CD4-positive, alpha-beta T cell treated with Interleukin-12 subunit alpha and Interleukin-12 subunit beta, for 1 hour (primary cell): ENCODE measurements around the gene DRICH1.
"Not testable (repeated sequence)": the region's sequence is repeated elsewhere in the genome, so short reads cannot be mapped to it uniquely, and the experiment has no call there.

ENCODE experiments used
- DNase-seq: peaks from one replicate; pipeline ENCODE4 v3.0.0-alpha.2; 2020

Gene DRICH1, protein sequence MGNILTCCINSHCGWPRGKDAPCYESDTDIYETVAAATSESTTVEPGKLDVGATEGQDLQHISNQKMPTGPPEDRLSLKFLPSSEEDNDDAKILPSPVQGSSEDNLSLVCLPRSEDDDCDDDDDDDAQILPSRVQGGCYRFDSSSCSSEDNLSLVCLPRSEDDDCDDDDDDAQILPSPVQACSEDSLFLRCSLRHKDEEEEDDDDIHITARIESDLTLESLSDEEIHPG

DNA sequence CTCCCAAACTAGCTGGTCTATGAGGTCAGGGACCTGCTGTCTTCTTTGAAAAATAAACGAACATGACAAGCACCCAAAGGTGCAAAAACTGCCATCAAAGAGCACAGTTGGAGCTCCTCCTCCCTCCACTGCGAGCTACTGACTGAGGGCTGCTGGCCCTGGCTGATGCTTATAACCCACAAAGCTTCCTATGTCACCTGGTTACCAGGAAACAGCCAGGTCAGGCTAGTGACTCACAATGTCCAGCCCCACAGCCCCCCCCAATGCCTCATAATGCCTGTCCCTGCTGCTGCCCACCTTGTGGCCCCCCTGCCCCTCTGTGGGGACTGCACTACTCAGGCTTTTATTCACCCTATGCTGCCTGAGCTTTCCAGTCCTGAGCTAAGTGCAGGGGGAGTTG lies at the start of gene DRICH1:
Gene DRICH1, minus strand, starts transcription at position 144 of the 400 bp plus-strand sequence. CDS start 298 bp downstream, outside the sequence.
- DNase-seq: no peak

DNA sequence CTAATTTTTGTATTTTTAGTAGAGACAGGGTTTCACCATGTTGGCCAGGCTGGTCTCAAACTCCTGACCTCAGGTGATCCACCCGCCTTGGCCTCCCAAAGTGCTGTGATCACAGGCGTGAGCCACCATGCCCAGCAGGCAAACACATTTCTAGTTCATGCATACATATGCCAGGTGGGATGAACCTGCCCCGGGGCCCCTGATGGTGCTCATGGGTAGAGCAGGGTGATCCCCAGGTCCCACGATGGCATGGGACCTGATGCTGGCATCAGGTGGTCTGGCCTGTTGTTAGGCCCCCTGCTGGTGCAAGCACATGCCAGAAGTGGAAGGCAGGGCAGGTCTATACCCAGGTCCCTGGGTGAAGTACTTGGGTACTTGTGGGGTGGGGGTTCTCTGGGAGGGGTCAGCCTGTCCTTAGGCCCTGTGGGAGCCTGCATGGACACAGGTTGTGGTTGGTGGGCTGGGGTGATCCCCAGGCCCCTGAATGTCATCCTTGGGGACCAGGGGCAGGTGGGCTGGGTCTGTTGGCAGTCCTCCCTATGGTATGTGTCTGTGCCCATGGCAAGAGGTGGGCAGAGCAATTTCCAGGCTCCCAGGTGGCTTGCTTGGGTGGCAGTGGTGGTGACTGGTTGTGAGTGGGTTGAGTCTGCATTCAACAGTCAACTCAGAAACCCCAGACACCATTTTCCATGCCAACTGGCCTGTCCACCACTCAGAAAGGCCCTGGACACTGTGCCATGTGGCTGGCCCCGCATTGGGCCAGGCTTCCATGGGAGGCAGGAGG lies 49.1 kb upstream of the DRICH1 start:
- DNase-seq: no peak

DNA sequence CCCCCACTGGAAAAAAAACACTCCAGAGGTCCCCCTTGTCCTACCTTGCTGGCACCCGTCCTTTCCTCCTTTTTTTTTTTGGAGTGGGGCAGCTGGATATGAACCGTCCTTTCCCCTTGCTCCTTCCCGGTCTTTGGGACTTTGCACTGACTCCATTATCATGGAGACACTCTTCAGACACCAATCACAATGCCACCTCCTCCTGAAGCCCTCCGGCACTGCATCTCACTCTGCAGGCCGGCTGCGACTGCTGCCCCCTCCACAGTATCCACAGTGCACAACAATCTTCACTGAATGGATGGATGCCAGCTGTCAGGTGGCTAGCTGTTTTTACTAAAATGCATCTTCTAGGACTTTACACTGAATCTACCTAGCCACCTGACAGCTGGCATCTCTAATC lies 46.0 kb upstream of the DRICH1 start:
- no peak for DNase-seq

DNA sequence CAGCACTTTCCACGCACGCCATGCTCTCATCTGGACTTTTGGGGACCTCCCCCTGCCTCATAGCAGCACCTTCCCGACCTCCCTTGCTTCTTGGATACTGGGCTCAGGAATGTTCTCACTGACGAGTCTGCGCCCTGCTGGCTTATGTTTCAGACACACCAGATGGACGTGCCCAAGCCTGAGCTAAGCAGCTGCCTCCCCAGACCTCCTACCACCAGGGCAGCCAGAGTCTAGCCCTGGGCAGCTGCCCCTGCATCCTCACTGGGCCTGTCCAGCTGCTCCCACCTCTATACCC lies 45.5 kb upstream of the DRICH1 start:
- no peak for DNase-seq

DNA sequence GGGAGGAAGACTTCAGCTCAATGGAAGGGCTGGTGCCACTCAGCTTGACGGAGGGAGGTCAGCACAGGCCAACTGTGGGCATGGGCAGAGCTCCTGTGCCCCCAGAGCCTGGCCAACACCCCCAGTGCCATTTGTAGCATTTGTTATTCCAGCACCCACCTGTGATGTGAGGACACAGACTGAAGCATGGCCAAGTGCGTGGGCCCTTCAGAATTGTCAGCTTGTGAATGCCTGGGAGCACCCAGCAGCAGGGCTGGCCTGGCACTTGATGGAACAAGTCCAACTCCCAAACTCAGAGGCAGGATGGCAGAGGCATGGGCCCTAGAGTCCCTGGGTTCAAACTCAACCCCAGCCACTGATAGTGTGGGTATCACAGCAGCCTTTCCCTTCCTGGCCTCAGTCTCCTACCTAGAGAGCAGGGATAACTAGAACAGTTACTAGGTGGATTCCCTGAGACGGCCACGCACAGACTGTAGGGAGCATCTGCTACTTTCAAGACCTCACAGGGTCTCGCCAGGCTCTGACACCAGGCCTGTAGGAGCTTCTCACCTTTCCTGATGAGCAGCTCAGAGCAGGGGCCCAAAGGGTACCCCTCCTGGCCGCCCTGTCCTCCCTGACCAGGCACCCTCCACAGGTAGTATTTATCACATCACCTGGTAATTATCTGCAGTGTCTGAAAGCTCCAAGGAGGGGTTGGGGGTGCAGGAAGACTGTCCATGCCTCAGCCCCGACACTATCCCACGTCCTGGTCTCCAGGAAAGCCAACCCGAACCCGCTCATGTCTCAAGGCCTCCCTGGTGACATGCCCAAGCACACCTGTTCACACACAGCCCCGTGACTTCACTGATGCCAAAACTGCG lies 45.0 kb upstream of the DRICH1 start:
- not testable (repeated sequence) for DNase-seq

DNA sequence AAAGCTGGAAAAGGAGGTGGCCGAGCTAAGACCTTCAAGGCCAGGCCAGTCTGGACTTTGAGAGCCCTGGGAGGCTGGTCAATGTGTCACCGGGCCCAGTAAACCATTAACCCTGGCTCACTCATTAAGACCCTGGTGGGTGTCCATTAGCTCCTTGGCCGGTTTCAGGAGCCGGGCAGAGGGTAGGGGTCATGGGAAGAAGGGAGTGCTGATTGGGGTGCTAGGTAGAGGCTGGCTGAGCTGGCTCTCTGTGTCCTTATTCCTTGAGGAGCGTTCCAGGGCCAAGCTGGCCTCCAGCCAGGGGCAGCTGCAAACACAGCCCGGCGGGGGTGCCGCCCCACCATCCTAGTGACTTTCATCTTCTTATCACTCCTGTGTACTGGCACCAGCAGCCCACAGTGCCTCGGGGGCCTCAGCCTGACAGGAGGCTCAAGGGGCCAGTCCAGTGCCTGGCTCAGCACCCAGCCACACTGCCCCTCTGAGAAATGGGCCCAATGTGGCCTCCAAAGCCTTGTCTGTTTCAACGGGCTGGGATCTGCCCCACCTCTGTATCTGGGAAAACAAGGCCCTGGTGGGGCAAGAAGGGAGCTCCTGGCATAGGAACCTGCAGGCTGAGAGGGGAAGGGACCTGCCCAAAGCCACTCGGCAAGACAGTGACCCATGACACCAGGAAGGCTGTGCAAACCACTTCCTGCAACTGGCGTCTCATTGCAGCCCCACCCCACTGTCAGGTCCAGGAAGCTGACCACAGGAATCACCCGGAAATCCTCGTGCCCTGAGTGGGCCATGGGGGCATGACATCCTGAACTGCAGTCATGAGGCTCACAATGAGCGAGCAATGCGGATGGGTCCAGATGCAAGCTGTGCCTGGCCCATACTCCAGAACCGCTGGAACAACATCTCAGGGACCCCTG lies 43.6 kb upstream of the DRICH1 start:
- peak; percentile 22 for DNase-seq

DNA sequence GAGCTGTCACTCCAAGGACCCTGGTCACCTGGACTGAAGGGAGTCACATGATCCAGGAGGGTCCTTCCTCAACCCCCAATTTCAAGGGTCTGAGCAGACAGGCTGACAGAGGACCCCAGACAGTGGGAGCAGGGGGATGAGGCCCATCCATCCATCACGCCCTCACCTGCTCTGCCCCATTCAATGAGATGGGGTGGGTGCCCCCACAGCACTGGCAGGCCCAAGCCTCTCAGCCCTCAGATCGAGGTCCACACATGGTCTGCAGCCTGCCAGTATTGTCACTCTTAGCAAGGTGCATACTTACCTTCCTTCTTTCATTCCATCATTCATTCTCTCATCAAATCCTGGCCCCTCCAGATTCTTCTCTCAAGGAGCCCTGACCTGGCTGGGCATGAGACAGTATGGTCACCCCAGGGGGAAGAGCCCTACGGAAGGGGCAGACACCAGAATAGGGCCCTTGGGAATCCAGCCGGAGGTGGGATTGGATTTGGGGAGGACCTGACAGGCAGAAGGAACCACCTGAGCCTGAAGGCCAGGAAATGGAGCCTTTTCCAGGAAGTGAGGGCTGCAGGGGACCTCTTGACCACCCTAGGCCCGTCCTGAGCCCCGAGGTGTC lies 42.9 kb upstream of the DRICH1 start:
- not testable (repeated sequence) for DNase-seq

DNA sequence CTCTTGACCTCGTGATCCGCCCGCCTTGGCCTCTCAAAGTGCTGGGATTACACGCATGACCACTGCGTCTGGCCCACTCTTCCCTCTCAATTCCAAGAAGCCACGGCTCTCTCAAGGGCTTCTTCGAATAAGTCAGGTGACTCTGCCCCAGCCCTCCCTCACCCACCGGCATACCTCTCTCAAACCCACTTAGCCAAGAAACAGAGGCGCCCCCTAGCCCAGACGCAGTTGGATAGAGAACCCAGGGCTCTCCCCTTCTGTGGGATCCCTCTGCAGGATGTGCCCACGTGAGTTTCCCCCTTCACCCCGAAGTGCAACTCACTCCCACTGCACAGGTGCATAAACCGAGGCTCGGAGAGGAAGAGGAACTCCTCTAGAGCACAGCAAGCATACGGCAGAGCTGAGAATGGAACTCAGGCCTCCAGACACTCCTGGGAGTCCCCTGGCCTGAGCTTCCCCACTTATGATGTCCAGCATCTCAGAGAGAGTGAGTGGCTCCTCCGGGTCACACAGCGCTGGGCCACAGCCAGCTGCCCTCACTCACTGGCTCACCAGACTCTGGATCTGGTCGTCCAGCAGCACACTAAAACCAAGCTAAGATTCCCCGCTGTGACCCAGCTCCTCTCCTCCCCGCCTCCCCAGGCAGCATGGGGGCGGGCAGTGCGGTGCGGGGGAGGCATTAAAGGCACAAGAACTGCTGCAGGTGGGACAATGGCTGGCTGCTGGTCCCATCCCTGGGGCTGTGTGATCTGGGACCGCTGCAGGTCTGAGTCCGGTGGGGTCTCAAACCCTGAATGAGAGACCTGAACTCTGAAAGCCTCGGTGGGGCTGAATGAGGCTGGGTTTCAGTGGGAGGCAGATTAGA lies 41.9 kb upstream of the DRICH1 start:
- no peak for DNase-seq

DNA sequence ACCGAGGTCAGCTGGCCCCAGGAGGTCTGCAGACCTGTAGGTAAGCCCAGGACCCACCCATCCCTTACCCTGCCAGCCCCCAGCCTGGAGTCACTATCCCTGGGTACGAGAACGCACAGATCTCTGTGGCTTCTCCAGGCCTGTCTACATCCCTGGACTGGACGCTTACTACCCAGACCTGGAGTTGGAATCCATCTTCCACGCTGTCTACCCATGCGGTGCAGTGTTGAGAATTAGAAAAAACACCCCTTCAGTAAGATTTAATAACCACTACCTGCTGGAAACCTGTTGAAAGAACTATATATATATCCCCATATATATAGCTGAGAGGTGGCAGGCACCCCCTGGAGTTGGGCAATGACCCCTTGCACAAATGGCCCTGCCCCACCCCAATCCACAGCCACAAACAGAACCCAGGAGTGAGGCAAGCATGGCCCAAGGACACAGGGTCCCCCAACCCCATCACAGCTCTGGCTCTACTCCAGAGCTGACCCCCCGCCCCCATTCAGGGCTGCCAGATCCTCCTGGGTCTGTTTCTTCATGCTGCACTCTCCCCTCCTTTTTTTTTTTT lies 41.0 kb upstream of the DRICH1 start:
- no peak for DNase-seq

DNA sequence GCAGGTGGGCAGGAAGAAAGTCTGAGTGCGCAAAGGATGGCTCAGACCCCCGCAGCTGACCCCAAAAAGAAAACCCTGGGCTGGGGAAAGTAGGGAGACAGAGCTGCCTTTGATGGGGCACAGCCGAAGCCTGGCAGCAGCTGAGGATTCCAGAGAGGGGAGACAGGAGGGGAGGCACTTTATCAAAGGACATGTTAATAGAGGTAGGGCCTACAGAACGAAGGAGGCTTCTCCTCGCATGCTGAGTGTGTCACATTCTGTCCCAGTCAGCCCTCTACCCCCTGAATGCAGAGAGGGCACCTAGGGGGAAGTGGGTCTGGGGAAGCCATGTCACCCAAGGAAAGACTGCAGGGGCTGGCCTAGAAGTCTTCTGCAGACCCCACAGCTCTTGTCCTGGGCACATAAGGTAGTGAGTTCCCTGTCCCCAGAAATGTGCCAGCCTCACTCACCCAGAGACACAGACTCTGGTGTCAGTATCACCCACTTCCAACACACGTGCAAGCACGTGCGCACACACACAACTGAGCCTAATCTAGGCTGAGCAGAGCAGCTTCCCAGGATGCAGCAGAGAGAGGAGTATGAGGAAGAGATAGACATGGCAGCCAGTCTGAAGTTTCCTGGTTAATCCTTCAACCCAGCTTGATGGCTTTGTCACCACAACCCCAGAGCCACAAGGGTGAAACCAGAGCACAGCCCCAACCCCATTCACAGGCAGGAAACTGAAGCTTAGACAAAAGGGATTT lies 40.4 kb upstream of the DRICH1 start:
- not testable (repeated sequence) for DNase-seq

DNA sequence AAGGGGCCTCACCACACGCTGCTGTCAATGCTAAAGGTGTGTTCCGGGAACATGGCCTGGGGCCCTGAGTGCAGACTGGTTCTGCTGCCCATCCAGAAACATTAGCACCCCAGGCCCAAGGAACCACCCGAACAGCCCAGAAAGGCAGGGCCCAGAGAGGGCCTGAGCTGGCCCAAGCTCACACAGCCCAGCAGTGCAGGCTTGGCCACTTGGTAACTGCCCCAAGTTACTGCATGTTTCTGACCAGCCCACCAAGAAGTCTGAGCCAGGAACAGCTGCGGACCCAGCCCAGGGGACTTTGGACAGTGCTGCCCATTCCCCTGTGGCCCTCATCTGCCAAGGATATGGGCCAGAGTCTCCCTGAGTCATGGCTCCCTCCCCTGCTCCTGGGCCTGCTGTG lies 39.3 kb upstream of the DRICH1 start:
- DNase-seq: not testable (repeated sequence)

DNA sequence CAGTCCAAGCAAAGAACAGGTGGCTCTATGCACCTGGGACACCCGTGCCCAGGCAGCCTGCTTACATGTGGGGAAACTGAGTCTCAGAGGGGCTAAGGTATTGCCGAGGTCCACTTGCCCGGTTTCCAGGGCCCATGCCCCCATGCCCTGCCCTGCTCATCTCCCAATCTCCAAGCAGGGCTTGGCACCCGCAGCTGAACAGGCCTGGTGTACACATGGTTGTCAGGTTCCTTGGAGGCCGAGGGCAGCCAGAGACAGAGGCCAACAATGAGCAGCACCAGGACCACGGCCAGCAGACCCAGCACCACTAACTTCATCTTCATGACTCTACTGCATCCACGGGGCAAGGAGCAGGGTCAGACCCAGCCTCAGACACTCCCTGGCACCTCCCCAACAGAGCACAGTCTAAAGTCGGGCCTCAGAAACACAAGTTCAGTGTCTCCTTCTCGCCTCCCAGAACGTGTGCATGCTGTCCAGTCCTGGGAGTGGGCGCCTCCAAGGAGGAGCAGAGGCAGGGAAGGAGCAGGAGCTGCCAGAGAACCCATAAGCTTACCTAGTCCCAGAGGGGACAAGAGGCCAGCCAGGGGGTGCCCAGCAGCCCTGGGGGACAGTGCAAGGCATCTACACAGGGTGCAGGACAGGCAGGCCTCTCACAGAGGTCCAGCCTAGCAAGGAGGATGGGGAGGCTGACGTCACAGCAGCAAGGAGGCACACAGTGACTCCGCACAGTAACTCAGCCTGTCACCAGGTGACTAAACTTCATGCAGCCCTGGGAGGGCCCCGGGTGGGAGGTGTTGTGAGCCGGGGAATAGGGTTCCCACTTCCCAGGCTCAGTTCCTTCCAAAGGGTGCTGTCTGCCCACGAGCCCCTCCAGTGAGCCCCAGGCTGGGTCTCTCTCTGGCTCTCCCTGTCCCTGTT lies 38.5 kb upstream of the DRICH1 start:
- no peak for DNase-seq

DNA sequence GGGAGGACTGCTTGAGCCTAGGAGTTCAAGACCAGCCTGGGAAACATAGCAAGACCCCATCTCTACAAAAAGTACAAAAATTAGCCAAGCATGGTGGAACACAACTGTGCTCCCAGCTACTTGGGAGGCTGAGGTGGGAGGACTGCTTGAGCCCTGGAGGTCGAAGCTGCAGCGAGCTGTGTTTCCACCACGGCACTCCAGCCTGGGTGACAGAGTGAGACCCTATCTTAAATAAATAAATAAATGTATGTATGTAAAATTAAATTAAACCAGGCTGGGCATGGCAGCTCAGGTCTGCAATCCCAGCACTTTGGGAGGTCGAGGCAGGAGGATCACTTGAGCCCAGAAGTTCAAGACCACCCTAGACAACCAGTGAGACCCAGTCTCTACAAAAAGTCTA lies 28.3 kb upstream of the DRICH1 start:
- DNase-seq: not testable (repeated sequence)

DNA sequence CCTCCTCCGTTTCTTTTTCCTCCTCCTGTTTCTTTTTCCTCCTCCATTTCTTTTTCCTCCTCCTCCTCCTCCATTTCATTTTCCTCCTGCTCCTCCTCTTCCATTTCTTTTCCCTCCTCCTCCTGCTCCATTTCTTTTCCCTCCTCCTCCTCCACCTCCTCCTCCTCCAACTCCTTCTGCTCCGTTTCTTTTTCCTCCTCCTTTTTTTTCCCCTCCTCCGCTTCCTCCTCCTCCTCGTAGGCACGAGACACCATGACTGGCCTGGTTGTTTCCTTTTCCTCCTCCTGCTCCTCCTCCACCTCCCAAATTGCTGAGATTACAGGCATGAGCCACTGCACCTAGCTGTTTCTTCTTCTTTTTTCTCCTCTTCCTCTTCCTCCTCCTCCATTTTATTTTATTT lies 25.6 kb upstream of the DRICH1 start:
- no peak for DNase-seq

DNA sequence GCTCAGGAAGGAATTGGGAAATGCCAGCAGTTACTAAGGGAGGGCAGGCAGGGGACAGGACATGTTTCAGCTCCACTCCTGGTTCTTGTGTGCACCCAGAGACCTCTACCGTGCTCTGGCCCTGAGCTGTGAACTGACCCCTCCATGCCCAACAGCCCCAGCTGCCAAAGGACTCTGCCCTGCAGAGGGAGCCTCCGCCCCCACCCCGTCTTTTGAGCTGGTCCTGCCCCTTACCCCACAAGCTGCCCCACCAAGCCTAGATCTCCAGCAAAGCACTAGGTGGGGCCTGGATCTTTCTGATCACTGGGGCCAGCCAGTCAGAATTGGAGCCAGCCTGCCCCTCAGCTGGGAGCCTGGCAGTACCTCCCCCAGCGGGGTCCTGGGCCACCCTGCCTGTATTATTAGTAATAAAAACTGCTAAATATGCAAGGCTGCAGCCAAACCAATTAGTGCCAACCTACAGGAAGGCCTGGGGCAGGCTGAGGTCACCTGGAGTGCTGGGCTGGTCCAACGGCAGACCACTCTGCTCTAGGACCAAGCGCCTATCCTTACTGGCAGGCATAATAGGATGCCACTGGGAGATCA lies 23.9 kb upstream of the DRICH1 start:
- no peak for DNase-seq

DNA sequence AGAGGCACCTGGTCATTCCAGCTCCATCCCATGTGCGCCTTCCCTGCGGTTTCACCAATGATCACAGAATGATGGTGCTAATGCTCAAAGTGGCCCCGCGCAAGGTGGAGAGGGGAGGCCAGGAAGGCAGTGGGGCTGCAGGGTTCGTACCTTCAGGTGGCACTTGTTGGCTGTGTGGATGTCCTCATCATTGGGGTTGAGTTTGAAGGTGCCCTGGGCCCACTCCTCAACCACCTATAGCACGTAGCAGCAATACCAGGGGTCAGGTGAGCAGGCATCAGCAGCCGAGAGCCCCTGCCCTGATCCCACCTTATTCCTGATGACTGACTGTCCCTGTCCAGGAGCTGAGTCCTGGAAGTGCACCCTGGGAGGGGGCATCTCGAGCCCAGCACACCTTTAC lies 20.6 kb upstream of the DRICH1 start:
- DNase-seq: no peak

DNA sequence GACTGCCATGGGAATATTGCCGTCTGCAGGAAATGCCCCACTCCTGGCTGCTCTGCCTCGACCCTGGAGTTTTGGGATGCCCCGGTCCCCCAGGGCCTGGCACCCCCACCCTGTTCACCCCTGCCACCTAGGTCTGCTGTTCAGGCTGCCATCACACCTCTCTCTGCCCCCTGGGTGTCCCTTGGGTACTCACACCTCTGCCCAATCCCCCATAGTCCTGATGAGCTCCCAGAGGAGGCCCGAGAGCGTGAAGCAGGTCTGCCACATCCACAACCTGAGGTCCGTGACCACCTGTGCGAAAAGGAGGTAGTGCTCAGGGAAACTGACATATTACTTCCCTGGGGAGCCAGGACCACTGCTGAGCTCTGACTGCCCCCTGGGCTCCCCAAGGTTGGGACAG lies 20.2 kb upstream of the DRICH1 start:
- no peak for DNase-seq

DNA sequence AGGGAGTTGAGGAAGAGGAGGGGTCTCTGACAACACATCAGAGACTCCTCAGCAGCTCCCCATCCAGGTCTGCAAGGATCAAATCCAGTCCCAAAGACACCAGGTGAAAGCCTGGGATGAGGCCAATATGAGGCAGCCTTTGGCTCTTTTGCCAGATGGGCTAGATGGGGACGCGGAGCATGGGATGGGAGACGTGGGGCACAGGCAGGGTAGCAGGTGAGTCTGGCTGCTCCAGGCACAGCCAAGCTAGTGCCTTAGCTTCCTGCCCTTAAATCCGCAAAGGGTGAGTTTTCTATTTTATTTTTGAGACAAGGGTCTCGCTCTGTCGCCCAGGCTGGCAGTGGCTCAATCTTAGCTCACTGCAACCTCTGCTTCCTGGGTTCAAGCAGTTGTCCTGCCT lies 19.6 kb upstream of the DRICH1 start:
- DNase-seq: no peak

DNA sequence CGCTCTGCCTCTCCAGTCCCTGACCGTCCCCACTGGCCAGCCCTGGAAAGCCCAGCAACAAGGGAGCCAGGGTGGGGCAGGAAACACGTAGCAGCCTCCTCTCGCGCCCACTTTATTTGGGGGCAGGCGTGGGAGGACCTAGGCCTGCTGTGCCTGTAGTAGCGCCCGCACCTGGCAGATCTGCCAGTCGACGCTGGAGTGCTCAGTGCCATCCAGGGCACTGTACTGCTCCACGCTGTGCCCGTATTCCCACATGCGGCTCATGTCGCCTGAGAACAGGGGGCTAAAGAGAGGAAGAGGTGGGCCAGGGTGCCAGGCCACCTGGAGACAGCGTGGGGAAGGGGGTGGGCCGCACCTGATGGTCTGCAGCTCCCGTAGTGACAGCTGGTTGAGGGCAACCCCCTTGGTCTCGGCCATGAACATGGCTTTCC lies 17.0 kb upstream of the DRICH1 start:
- no peak for DNase-seq
